ENCODE data around the gene PIGL.
"Not testable (repeated sequence)": the region's sequence is repeated elsewhere in the genome, so short reads cannot be mapped to it uniquely, and the experiment has no call there.

Gene PIGL

GRCh38 chr17:16216341-16217001 is 539 bp upstream of the PIGL start:
- not testable (repeated sequence) for DNase-seq (ENCODE audit: low read depth, low spot score)

DNA sequence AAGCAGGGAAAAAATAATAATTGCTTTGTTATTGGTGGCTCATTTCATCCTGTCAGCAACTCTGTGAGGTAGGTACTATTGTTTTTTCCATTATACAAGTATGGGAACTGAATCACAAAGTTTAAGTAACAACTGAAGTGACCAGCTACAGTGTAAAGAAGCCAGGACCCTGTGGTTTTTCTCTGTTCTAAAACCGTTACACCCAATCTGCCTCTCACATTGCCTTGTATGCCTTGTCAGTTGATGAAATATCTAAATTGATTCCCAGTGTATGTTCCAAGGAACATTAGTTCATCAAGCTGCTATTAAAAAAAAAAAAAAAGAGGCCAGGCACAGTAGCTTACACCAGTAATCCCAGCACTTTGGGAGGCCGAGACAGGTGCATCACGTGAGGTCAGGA is 5.4 kb downstream of the PIGL start:
- DNase-seq (ENCODE audit: low read depth, low spot score), result no peak

DNA sequence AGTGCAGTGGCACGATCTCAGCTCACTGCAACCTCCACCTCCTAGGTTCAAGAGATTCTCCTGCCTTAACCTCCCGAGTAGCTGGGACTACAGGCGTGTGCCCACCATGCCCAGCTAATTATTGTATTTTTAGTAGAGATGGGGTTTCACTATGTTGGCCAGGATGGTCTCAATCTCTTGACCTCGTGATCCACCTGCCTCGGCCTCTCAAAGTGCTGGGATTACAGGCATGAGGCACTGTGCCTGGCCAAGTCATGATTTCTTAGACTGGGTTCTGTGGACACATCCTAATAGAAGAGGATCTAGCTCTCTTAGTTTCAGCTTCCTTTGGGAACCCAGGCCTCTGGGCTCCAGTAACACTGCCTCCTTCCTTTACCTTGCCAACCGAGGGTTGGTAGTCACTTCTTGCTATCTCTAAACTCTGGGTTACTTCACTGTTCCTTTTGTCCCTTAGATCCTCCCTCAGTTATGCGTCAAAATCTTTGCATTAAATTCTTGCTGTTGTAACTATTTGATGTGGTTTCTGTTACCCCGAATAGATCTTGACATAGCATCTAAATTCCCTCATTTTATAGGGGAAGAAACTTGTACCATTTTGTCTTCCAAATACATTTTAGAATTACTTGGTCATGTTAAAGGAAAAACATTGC is 13.0 kb downstream of the PIGL start:
- DNase-seq (ENCODE audit: low read depth, low spot score), result not testable (repeated sequence)

DNA sequence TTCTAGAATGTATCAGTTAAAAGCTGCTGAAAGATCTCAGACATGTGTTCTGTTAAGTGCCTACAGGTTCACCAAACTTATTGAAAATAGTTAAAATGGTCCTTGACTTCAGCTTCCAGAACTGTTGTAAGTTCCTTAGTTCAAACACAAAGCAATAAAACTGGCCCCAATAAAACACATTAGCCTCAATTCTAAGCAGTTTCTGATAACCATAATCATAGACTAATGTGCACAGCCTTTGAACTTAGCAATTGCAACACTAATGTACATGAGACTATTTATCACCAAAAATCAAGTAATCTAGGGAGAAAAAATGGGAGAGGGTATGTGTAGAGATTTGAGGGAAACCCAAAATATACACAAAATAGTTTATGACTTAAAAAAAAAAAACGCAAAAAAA is 15.4 kb downstream of the PIGL start:
- no peak for DNase-seq (ENCODE audit: low read depth, low spot score)

DNA sequence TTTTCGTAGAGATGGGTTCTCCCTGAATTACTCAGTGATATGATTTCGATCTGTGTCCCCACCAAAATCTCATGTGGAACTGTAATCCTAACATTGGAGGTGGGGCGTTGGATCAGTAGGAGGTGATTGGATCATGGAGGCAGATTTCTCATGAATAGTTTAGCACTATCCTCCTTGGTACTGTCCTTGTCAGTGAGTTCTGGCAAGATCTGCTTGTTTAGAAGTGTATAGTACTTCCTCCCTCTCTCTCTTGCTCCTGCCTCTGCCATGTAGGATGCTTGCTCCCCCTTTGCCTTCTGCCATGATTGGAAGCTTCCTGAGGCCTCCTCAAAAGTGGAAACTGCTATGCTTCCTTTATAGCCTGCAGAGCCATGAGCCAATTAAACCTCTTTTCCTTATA is 22.9 kb downstream of the PIGL start:
- DNase-seq (ENCODE audit: low read depth, low spot score), result no peak

GRCh38 chr17:16241906-16242399 is 24.9 kb downstream of the PIGL start:
- DNase-seq (ENCODE audit: low read depth, low spot score), result no peak

- no peak for DNase-seq (ENCODE audit: low read depth, low spot score)
Measured at GRCh38 chr17:16243385-16243784, 26.4 kb downstream of the PIGL start.

DNA sequence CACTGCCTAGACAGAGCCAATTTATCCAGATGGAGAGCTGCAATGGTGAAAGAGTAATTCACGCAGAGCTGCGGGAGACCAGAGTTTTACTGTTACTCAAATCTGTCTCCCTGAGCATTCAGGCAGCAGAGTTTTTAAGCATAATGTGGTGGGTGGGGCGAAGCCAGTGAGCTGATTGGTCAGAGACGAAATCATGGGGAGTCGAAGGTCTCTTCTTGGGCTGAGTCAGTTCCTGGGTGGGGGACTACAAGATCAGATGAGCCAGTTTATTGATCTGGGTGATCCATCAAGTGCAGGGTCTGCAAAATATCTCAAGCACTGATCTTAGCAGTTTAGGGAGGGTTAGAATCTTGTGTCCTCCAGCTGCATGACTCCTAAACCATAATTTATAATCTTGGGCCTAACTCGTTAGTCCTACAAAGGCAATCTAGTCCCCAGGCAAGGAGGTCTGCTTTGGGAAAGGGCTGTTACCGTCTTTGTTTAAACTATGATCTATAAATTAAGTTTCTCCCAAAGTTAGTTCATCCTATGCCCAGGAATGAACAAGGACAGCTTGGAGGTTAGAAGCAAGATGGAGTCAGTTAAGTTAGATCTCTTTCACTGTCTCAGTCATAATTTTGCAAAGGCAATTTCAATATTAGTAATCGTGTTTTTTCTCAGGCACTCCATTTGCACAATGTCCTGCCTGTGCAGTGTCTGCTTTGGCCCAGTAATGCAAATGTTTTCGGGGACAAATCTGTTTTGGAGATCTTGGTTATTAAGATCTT is 27.0 kb downstream of the PIGL start:
- no peak for DNase-seq (ENCODE audit: low read depth, low spot score)

GRCh38 chr17:16247586-16247984 is 30.6 kb downstream of the PIGL start:
- DNase-seq (ENCODE audit: low read depth, low spot score), result no peak

GRCh38 chr17:16250635-16251034 is 33.6 kb downstream of the PIGL start:
- no peak for DNase-seq (ENCODE audit: low read depth, low spot score)

- no peak for DNase-seq (ENCODE audit: low read depth, low spot score)
Measured at GRCh38 chr17:16251043-16251442, 34.0 kb downstream of the PIGL start.

GRCh38 chr17:16251556-16251955 is 34.5 kb downstream of the PIGL start:
- no peak for DNase-seq (ENCODE audit: low read depth, low spot score)

- DNase-seq (ENCODE audit: low read depth, low spot score), result no peak
Measured at GRCh38 chr17:16254773-16255400, 37.9 kb downstream of the PIGL start.

- DNase-seq (ENCODE audit: low read depth, low spot score), result peak; percentile 83
Measured at GRCh38 chr17:16255481-16255921, 38.5 kb downstream of the PIGL start.

DNA sequence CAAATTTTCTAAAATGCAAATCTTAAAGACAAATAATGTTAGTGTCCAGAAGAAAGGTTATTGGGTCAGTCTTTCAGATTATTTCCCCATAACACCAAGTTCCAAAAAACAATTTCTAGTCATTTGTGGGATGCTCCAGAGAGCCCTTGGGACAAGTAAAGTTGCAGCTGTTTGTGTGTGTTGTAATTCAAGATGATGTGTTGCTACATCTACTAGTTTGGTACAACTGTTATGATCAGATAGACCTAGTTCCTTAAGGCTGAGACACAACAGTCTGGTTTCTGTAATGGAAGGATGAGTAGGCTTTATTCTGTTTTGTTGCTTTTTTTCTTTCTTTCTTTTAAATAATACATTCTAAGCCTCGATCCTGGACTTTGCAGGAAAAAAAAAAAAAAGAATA is 41.9 kb downstream of the PIGL start:
- no peak for DNase-seq (ENCODE audit: low read depth, low spot score)

DNA sequence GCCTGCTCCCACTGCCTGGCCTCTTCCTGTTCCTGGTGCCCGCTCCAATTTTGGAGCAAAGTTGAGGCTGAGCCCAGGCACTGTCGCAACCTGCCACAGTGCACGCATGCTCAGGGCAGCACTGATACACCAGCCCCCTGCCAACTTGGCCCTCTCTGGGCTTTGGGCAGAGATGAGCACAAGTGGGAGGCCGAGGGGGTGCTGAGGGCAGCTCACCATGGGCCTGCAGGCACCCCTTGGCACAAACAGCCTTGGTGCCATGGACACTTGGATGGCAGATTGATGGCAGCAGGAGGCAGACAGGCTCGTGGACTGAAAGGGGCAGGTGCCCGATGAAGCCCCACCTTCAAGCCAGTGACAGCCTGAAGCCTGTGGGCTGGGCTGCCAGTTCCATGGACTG is 42.9 kb downstream of the PIGL start:
- DNase-seq (ENCODE audit: low read depth, low spot score), result no peak

DNA sequence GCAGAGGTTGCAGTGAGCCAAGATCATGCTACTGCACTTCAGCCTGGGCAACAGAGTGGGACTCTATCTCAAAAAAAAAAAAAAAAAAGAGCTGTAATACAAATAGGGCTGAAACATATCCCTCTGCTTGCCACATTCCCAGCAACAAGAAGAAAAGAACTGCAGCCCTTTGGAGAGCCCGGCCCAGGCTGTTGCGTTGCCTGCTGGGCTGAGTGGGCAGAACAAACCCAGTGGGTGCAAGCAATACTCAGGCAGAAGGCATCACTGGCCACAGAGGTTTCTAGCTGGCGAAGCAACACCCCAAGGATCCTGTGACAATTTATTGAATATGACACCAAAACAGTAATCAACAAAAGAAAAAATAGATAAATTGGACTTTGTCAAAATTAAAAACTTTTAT is 44.0 kb downstream of the PIGL start:
- no peak for DNase-seq (ENCODE audit: low read depth, low spot score)

DNA sequence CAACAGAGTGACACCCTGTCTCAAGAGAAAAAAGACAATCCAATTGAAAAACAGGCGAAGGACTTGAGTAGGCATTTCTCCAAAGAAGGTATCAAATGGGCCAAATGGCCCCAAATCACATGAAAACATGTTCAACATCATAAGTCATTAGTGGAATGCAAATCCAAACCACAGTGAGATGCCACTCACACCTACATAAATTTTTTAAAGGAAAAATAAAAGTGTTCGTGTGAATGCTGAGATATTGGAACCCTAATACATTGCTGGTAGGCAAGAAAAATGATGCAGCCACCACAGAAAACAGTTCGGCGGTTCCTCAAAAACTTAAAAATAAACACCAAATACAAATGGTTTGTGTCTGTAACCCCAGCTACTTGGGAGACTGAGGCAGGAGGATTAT is 45.2 kb downstream of the PIGL start:
- no peak for DNase-seq (ENCODE audit: low read depth, low spot score)

DNA sequence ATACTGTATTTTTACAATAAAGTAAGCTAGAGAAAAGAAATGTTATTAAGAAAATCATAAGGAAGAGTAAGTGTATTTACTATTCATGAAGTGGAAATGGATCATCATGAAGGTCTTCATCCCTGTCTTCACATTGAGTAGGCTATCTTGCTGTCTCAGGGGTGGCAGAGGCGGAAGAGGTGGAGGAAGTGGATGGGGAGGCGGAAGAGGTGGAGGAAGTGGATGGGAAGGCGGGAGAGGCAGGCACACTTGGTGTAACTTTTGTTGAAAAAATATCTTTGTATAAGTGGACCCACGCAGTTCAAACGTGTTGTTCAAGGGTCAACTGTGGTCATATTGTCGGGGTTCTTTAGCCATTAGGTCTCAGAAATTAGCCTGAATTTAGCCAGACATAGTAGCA is 50.2 kb downstream of the PIGL start:
- no peak for DNase-seq (ENCODE audit: low read depth, low spot score)

GRCh38 chr17:16269658-16270057 is 52.6 kb downstream of the PIGL start:
- DNase-seq (ENCODE audit: low read depth, low spot score), result peak; percentile 56

- DNase-seq (ENCODE audit: low read depth, low spot score), result no peak
Measured at GRCh38 chr17:16272111-16272840, 55.3 kb downstream of the PIGL start.
